ENCODE measurements around the gene PDZD8. TPM values are rescaled to one million over a fixed set of nuclear protein-coding genes. Genes with fewer than 3 reads are reported as not detected.

Gene PDZD8
- total RNA-seq, 1 donor from 2014 or later: 21.0 TPM

- intact Hi-C loops (cut with DNase I): no loop called here
- no peaks in the 10 kb centered on the region for H3K27me3 ChIP-seq
- no peak for DNase-seq (ENCODE audit: low spot score in 2 of 2)
- H3K36me3 ChIP-seq: no peaks in the 10 kb centered on the region
- no peak overlapping the region for H3K27ac ChIP-seq
- H3K9me3 ChIP-seq: no peaks in the 10 kb centered on the region
- no peak for TF ChIP-seq CTCF (IDR thresholded peaks at IDR 0.05)
- no peaks in the 10 kb centered on the region for H3K4me1 ChIP-seq
- H3K4me3 ChIP-seq: no peak overlapping the region
These were observed 103.8 kb downstream of the PDZD8 start for GRCh38 chr10:117271427-117271826.

- Histone ChIP-seq H3K9me3 (no peaks in the 10 kb centered on the region), H3K27ac (no peak overlapping the region), H3K4me1 (no peaks in the 10 kb centered on the region), H3K27me3 (no peaks in the 10 kb centered on the region), H3K4me3 (no peak overlapping the region), H3K36me3 (no peaks in the 10 kb centered on the region)
- no peak for TF ChIP-seq CTCF (IDR thresholded peaks at IDR 0.05)
- no peak for DNase-seq (ENCODE audit: low spot score in 2 of 2)
- intact Hi-C loops (cut with DNase I): no loop called here
These were observed 106.3 kb downstream of the PDZD8 start for GRCh38 chr10:117268907-117269306.

GRCh38 chr10:117268258-117268657 lies 107.0 kb downstream of the PDZD8 start:
- Histone ChIP-seq H3K36me3 (no peaks in the 10 kb centered on the region), H3K9me3 (no peaks in the 10 kb centered on the region), H3K27me3 (no peaks in the 10 kb centered on the region), H3K4me3 (no peak overlapping the region), H3K4me1 (no peaks in the 10 kb centered on the region), H3K27ac (no peak overlapping the region)
- TF ChIP-seq CTCF (IDR thresholded peaks at IDR 0.05): no peak
- intact Hi-C loops (cut with DNase I): no loop called here
- DNase-seq (ENCODE audit: low spot score in 2 of 2): no peak

- Histone ChIP-seq H3K4me3 (no peak overlapping the region), H3K9me3 (no peaks in the 10 kb centered on the region), H3K27ac (no peak overlapping the region), H3K36me3 (no peaks in the 10 kb centered on the region), H3K27me3 (no peaks in the 10 kb centered on the region), H3K4me1 (no peaks in the 10 kb centered on the region)
- intact Hi-C loops (cut with DNase I): no loop called here
- no peak for DNase-seq (ENCODE audit: low spot score in 2 of 2)
- no peak for TF ChIP-seq CTCF (IDR thresholded peaks at IDR 0.05)
These were observed 108.4 kb downstream of the PDZD8 start for GRCh38 chr10:117266812-117267211.

GRCh38 chr10:117266400-117266799 lies 108.8 kb downstream of the PDZD8 start:
- Histone ChIP-seq H3K36me3 (no peaks in the 10 kb centered on the region), H3K4me3 (no peak overlapping the region), H3K9me3 (no peaks in the 10 kb centered on the region), H3K4me1 (no peaks in the 10 kb centered on the region), H3K27ac (no peak overlapping the region), H3K27me3 (no peaks in the 10 kb centered on the region)
- DNase-seq (ENCODE audit: low spot score in 2 of 2): no peak
- TF ChIP-seq CTCF (IDR thresholded peaks at IDR 0.05): no peak
- intact Hi-C loops (cut with DNase I): no loop called here

GRCh38 chr10:117264782-117265181 lies 110.5 kb downstream of the PDZD8 start:
- no peaks in the 10 kb centered on the region for H3K36me3 ChIP-seq
- H3K9me3 ChIP-seq: no peaks in the 10 kb centered on the region
- intact Hi-C loops (cut with DNase I): no loop called here
- H3K27ac ChIP-seq: no peak overlapping the region
- DNase-seq (ENCODE audit: low spot score in 2 of 2): no peak
- no peaks in the 10 kb centered on the region for H3K4me1 ChIP-seq
- no peaks in the 10 kb centered on the region for H3K27me3 ChIP-seq
- H3K4me3 ChIP-seq: no peak overlapping the region
- no peak for TF ChIP-seq CTCF (IDR thresholded peaks at IDR 0.05)

All from ascending aorta (tissue), 2 donors.